ENCODE measurements around the gene KSR1. TPM values are rescaled to one million over a fixed set of nuclear protein-coding genes. Genes with fewer than 3 reads are reported as not detected.
"Not testable (repeated sequence)": the region's sequence is repeated elsewhere in the genome, so short reads cannot be mapped to it uniquely, and the experiment has no call there.

The KSR1 gene
- total and polyA plus RNA-seq, 9 of the 15 experiments (the other 6 are each of a cell fraction or from before 2014, with no cell fraction given) = 1.4 to 51.7 (median 18.4) TPM

DNA sequence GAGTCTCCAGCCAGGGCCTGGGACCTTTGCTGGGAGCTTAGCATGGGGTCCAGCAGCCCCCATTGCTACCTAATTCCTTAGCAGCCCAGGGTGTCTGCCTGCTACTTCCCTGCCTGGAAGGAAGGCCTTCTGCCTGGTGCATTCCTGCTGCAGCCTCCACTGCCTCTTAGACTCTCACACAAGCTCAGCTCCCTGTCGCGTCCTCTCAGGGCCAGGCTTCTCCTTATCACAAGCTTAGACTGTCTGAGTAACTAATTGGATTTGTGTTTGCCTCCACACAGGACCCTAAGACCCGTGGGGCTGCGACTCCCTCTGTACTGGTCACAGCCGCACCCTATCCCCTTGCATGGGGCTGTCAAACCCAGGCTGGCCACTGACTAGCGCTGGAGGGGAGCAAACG is 181.6 kb downstream of the KSR1 start:
- in situ Hi-C loops (cut with MboI); intact Hi-C loops (cut with micrococcal nuclease); CTCF ChIA-PET (ENCODE audit: low intra/inter-chr PET ratio): not testable (repeated sequence)

DNA sequence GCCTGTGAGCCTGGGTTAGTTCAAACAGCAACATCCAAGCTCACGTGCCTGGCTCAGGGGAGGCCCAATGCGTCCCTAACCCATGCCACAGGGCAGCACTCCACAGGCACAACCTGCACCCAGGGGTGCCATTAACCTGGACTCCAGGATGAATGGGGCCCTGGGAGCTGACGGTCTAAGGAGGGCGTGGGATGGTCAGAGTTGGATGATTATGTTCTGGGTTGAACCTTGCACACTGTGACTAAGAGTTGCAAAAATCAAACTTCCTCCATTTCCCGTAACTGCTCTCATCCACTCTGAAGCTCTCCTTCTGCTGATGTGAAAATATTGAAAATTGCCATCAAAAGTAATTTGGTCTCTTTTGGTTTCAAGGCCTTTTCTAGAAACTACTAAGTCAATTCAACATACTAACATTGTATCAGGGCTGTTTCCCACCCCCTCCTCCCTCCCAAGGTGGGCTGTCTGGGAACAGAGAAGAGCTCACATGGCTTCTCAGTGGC is 182.2 kb downstream of the KSR1 start:
- peaks cover 12 to 22% of the 10 kb centered on the region in 2 experiments for H3K4me1 ChIP-seq (replicated peaks in 1 of 2; ENCODE audit: control insufficient read depth in 2 of 2, insufficient read depth in 2 of 2, low read length in 2 of 2)
- ATAC-seq; H3K9ac ChIP-seq (ENCODE audit: insufficient read depth in 1 of 2, low read depth in 2 of 2, low read length in 2 of 2); H3K27me3 ChIP-seq (ENCODE audit: control insufficient read depth in 2 of 2, insufficient read depth in 2 of 2, low read length in 2 of 2); H3K27ac ChIP-seq (ENCODE audit: extremely low read depth, low read depth, low read length); H3K4me3 ChIP-seq; H3K9me3 ChIP-seq (replicated peaks; ENCODE audit: control insufficient read depth, insufficient read depth, low read depth, low read length); H3K9me1 ChIP-seq (ENCODE audit: control insufficient read depth, insufficient read depth, low read length); DNase-seq (ENCODE audit: extremely low read depth in 1 of 4, low spot score in 3 of 4); BruUV-seq (replicated peaks); FAIRE-seq; CTCF ChIA-PET (ENCODE audit: low intra/inter-chr PET ratio); POLR2A ChIA-PET; intact Hi-C loops (cut with micrococcal nuclease); H4K20me1 ChIP-seq (replicated peaks; ENCODE audit: control insufficient read depth, insufficient read depth, low read length); in situ Hi-C loops (cut with MboI); H3K4me2 ChIP-seq (ENCODE audit: insufficient read depth, low read length); H3K79me2 ChIP-seq (ENCODE audit: control insufficient read depth, insufficient read depth, low read length); H2AFZ ChIP-seq (ENCODE audit: low read depth, low read length); H3K36me3 ChIP-seq (ENCODE audit: control insufficient read depth, insufficient read depth, low read length): not testable (repeated sequence)
- 92% methylated on average over 1 of the region's 5 CpGs for WGBS (ENCODE audit: insufficient coverage, low coverage, missing lambda C conversion rate)

More for the DNA sequence above, 181.6 kb downstream of the KSR1 start:
- DNase-seq (ENCODE audit: extremely low read depth in 1 of 4, low spot score in 3 of 4); H3K9ac ChIP-seq (ENCODE audit: insufficient read depth in 1 of 2, low read depth in 2 of 2, low read length in 2 of 2); FAIRE-seq; H3K27ac ChIP-seq (ENCODE audit: extremely low read depth, low read depth, low read length); BruUV-seq (replicated peaks); H3K4me2 ChIP-seq (ENCODE audit: insufficient read depth, low read length); H2AFZ ChIP-seq (ENCODE audit: low read depth, low read length); ATAC-seq; H3K9me1 ChIP-seq (ENCODE audit: control insufficient read depth, insufficient read depth, low read length); H3K36me3 ChIP-seq (ENCODE audit: control insufficient read depth, insufficient read depth, low read length); H3K9me3 ChIP-seq (replicated peaks; ENCODE audit: control insufficient read depth, insufficient read depth, low read depth, low read length); H4K20me1 ChIP-seq (replicated peaks; ENCODE audit: control insufficient read depth, insufficient read depth, low read length); H3K27me3 ChIP-seq (ENCODE audit: control insufficient read depth in 2 of 2, insufficient read depth in 2 of 2, low read length in 2 of 2); H3K79me2 ChIP-seq (ENCODE audit: control insufficient read depth, insufficient read depth, low read length); H3K4me3 ChIP-seq: not testable (repeated sequence)
- peaks cover 19 to 28% of the 10 kb centered on the region in 2 experiments for H3K4me1 ChIP-seq (replicated peaks in 1 of 2; ENCODE audit: control insufficient read depth in 2 of 2, insufficient read depth in 2 of 2, low read length in 2 of 2)
- POLR2A ChIA-PET = interaction anchor here (0.6 kb wide), 1 partner anchor 66 kb away, joined by 3 read pairs; no protein-coding TSS in a partner anchor
- WGBS (ENCODE audit: insufficient coverage, low coverage, missing lambda C conversion rate) = no CpG with 5 or more reads among the region's 7 CpGs
